Testis (tissue), 2 donors: ENCODE results near the gene RALGPS1.

Experiments used
- CTCF ChIP-seq, 3 experiments: fragments of 450-650 bp in 2 of 3; fragments of 200-600 bp in 1 of 3; sonication (generic) in 1 of 3; IDR thresholded peaks; one replicate each; pipeline ENCODE4 v1.5.1; 2016 to 2019; ENCODE audit warnings: antibody characterized with exemption in 3 of 3, mild to moderate bottlenecking in 2 of 3, moderate library complexity in 1 of 3
- POLR2A ChIP-seq: fragments of 450-650 bp; IDR thresholded peaks from one replicate; pipeline ENCODE4 v1.6.1; 2017; ENCODE audit warnings: antibody characterized with exemption, mild to moderate bottlenecking, moderate library complexity

DNA sequence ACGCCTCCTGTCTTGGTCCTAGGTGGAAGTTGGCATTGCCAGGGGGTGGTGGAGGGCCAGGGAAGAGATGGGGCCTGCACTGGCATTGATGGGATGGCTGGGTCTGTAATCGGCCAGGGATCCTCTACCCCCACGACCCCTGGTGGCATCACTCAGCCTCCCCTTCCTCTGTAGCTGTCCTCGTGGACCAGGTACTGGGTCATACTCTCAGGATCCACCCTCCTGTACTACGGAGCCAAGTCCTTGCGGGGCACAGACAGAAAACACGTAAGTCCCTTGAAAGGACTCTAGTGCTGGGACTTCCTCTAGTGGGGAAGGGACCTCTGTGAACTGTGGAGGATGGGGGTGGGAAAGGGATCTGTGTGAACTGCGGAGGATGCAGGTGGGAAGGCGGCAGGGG, 297.9 kb downstream of the RALGPS1 start:
- TF ChIP-seq CTCF (IDR thresholded peaks at IDR 0.05) (no peak), POLR2A (no peak)
